K562 (cell line): ENCODE measurements around the gene TMEM163. TPM values are rescaled to one million over a fixed set of nuclear protein-coding genes. Genes with fewer than 3 reads are reported as not detected.

Experiments used
- ATAC-seq: fragments of 200-7000 bp; cut with Tn5 transposase; 3 replicates; pipeline ENCODE4 v1.9.1; 2020; ENCODE audit warnings: moderate library complexity
- BruUV-seq: library from RNA; stranded (reverse); fragments of 400-500 nt; replicated peaks from 2 replicates; lab custom pipeline; 2021; lab: Mats Ljungman, UMichigan
- CTCF ChIA-PET: fragments of 300-600 bp; formaldehyde crosslinking; extraction: SDS; loops from one replicate; lab custom pipeline; 2021; ENCODE audit warnings: low intra/inter-chr PET ratio; lab: Yijun Ruan, JAX
- POLR2A ChIA-PET: fragments of 300-600, 350-650 bp; sonication (Branson Sonifier 250); formaldehyde crosslinking; extraction: SDS; loops from one replicate; lab custom pipeline; 2021; ENCODE audit warnings: antibody characterized with exemption, inconsistent platforms; lab: Yijun Ruan, JAX
- DNase-seq, 4 experiments: peaks; one replicate each; pipeline versions ENCODE4 v3.0.0 to v3.0.0-alpha.2; 2011 to 2018; ENCODE audit warnings: low spot score in 3 of 4, mixed read lengths in 3 of 4; ENCODE audit errors: extremely low read depth in 1 of 4
- FAIRE-seq: peaks from 2 replicates; lab custom pipeline; 2011; peaks lifted over from hg19 to GRCh38; lab: Jason Lieb, UNC
- H2AFZ ChIP-seq: 2 replicates; pipeline ENCODE4 v1.6.0; 2011; ENCODE audit warnings: low read depth, low read length, control low read depth, inconsistent platforms
- H3K27ac ChIP-seq: fragments of 200-600 bp; 3 replicates; pipeline ENCODE4 v1.8.0; 2011; ENCODE audit warnings: low read depth, mild to moderate bottlenecking, control low read depth, inconsistent platforms, low read length, moderate library complexity, mixed read lengths; ENCODE audit errors: extremely low read depth
- H3K27me3 ChIP-seq, 2 experiments: fragments of 300-600 bp in 1 of 2; 2 replicates in 1 of 2; 3 replicates in 1 of 2; pipeline versions ENCODE4 v1.6.0 to v1.8.0; 2011; ENCODE audit warnings: inconsistent platforms in 2 of 2, low read length in 2 of 2, mild to moderate bottlenecking in 1 of 2, mixed read lengths in 1 of 2, moderate library complexity in 1 of 2; ENCODE audit not compliant: control insufficient read depth in 2 of 2, insufficient read depth in 2 of 2
- H3K36me3 ChIP-seq: fragments of 300-600 bp; 3 replicates; pipeline ENCODE4 v1.8.0; 2011; ENCODE audit warnings: mild to moderate bottlenecking, low read length, inconsistent platforms; ENCODE audit not compliant: control insufficient read depth, insufficient read depth
- H3K4me1 ChIP-seq, 2 experiments: fragments of 200-600 bp in 1 of 2; replicated peaks in 1 of 2; 2 replicates in 1 of 2; 3 replicates in 1 of 2; pipeline versions ENCODE4 v1.5.1 to v1.8.0; 2011; ENCODE audit warnings: inconsistent platforms in 2 of 2, low read length in 2 of 2, mild to moderate bottlenecking in 1 of 2, mixed read lengths in 1 of 2, moderate library complexity in 1 of 2; ENCODE audit not compliant: control insufficient read depth in 2 of 2, insufficient read depth in 2 of 2
- H3K4me2 ChIP-seq: 2 replicates; pipeline ENCODE4 v1.6.1; 2011; ENCODE audit warnings: low read length, control low read depth, inconsistent platforms, mixed read lengths; ENCODE audit not compliant: insufficient read depth
- H3K4me3 ChIP-seq: fragments of 200-600 bp; sonication (generic), shearing (Covaris generic); 2 replicates; pipeline ENCODE4 v1.5.1; 2016; ENCODE audit warnings: control low read depth, inconsistent platforms
- H3K79me2 ChIP-seq: fragments of 200-600 bp; 3 replicates; pipeline ENCODE4 v1.8.0; 2011; ENCODE audit warnings: low read length, inconsistent platforms; ENCODE audit not compliant: control insufficient read depth, insufficient read depth
- H3K9ac ChIP-seq, 2 experiments: 2 replicates each; pipeline versions ENCODE4 v1.6.0 to v1.6.1; 2011; ENCODE audit warnings: low read depth in 2 of 2, low read length in 2 of 2, control low read depth in 1 of 2, inconsistent platforms in 1 of 2, mild to moderate bottlenecking in 1 of 2, mixed read lengths in 1 of 2; ENCODE audit not compliant: insufficient read depth in 1 of 2
- H3K9me1 ChIP-seq: one replicate; pipeline ENCODE4 v1.6.0; 2011; ENCODE audit warnings: inconsistent platforms, mild to moderate bottlenecking, low read length, moderate library complexity; ENCODE audit not compliant: control insufficient read depth, insufficient read depth
- H3K9me3 ChIP-seq: replicated peaks from 2 replicates; pipeline ENCODE4 v1.5.1; 2011; ENCODE audit warnings: low read depth, low read length, inconsistent platforms; ENCODE audit not compliant: control insufficient read depth, insufficient read depth
- H4K20me1 ChIP-seq: replicated peaks from 2 replicates; pipeline ENCODE4 v1.6.1; 2011; ENCODE audit warnings: low read length, inconsistent platforms, mixed read lengths; ENCODE audit not compliant: control insufficient read depth, insufficient read depth
- MXI1 ChIP-seq: IDR thresholded peaks from 2 replicates; pipeline ENCODE4 v1.6.1; 2011; ENCODE audit warnings: low read depth, mild to moderate bottlenecking, improper control_type of control experiment, low read length
- NFIC ChIP-seq: fragments of 450-650 bp; IDR thresholded peaks from 2 replicates; pipeline ENCODE4 v1.6.1; 2017; ENCODE audit warnings: mild to moderate bottlenecking, inconsistent platforms
- POU5F1 ChIP-seq: fragments of 150-350 bp; IDR thresholded peaks from 2 replicates; pipeline ENCODE4 v1.6.1; 2014; ENCODE audit warnings: borderline replicate concordance, low read length, low read depth, mild to moderate bottlenecking; ENCODE audit not compliant: partially characterized antibody
- PRMT5 ChIP-seq: sonication (generic); formaldehyde crosslinking; IDR thresholded peaks from 2 replicates; pipeline ENCODE4 v1.5.0; 2020; ENCODE audit warnings: missing genetic modification reagents
- RBM17 ChIP-seq: fragments of 200-400 bp; formaldehyde crosslinking; IDR thresholded peaks from 2 replicates; pipeline ENCODE4 v1.6.1; 2017; ENCODE audit warnings: low read depth, mild to moderate bottlenecking, low read length, borderline replicate concordance
- WGBS: fragments of 100-300 bp; shearing (Covaris generic); methylation state at CpG from one replicate; pipeline ENCODE4 v1.1.6; 2016; ENCODE audit warnings: low coverage, mixed read lengths; ENCODE audit not compliant: insufficient coverage; ENCODE audit errors: missing lambda C conversion rate; 5-methylcytosine and 5-hydroxymethylcytosine counted together
- in situ Hi-C: fragments of 300-500 bp; cut with MboI; formaldehyde crosslinking; loops from 4 replicates; pipeline ENCODE4 v1.15.0; 2018; ENCODE audit warnings: inconsistent platforms, mixed read lengths
- intact Hi-C: fragments of 100-400 bp; cut with micrococcal nuclease; formaldehyde crosslinking; loops from 2 replicates; pipeline ENCODE4 v1.14.2; 2022
- polyA plus RNA-seq, 8 experiments: library from polyadenylated mRNA; depleted of rRNA in 4 of 8; stranded (reverse) in 5 of 8; unstranded in 3 of 8; fragments of >200 nt; fragmentation: Nextera tagmentation in 2 of 8; fragmentation: Illumina TruSeq in 1 of 8; extraction: Ambion mirVana in 2 of 8; extraction: Trizol in 1 of 8; gene quantifications; 2 replicates each; pipeline versions ENCODE4 v1.2.1 to v1.2.3, GENCODE V29; 2011 to 2014; ENCODE audit warnings: inconsistent platforms in 1 of 8, missing spikeins in 1 of 8
- total RNA-seq, 7 experiments: library from RNA; depleted of rRNA in 6 of 7; stranded (reverse); fragments of >200 nt in 6 of 7; fragmentation: Illumina TruSeq in 2 of 7; extraction: Trizol in 2 of 7; gene quantifications; 2 replicates each; pipeline versions ENCODE4 v1.2.1 to v1.2.3, GENCODE V29; 2011 to 2021; ENCODE audit warnings: low replicate concordance in 1 of 7
- TF ChIP-seq, protein P1 (sequence below): fragments of 150-350 bp; IDR thresholded peaks from 2 replicates; pipeline ENCODE4 v1.6.1; 2014; ENCODE audit warnings: low read depth, mild to moderate bottlenecking, low read length, borderline replicate concordance
- TF ChIP-seq, protein P2 (sequence below): fragments of 450-650 bp; IDR thresholded peaks from 2 replicates; pipeline ENCODE4 v1.6.1; 2017; ENCODE audit warnings: antibody characterized with exemption, mild to moderate bottlenecking

Gene TMEM163
- total and polyA plus RNA-seq, 9 of the 15 experiments (the other 6 are each of a cell fraction or from before 2014, with no cell fraction given), result 0.04 to 0.68 (median 0.16) TPM; not detected in 3

GRCh38 chr2:134660626-134661402, 58.0 kb downstream of the TMEM163 start:
- no peak for DNase-seq

More at GRCh38 chr2:134660626-134661402, 58.0 kb downstream of the TMEM163 start:
- H3K4me2 ChIP-seq, result no peak overlapping the region
- no peak overlapping the region for H3K27ac ChIP-seq
- ChIA-PET CTCF (no interaction called here), POLR2A (no interaction called here)
- no peaks in the 10 kb centered on the region for H3K4me1 ChIP-seq
- H4K20me1 ChIP-seq, result no peaks in the 10 kb centered on the region
- no peak overlapping the region for H2AFZ ChIP-seq
- intact Hi-C loops (no loop called here), in situ Hi-C loops (no loop called here)
- H3K9me3 ChIP-seq, result no peaks in the 10 kb centered on the region
- TF ChIP-seq, protein P1, sequence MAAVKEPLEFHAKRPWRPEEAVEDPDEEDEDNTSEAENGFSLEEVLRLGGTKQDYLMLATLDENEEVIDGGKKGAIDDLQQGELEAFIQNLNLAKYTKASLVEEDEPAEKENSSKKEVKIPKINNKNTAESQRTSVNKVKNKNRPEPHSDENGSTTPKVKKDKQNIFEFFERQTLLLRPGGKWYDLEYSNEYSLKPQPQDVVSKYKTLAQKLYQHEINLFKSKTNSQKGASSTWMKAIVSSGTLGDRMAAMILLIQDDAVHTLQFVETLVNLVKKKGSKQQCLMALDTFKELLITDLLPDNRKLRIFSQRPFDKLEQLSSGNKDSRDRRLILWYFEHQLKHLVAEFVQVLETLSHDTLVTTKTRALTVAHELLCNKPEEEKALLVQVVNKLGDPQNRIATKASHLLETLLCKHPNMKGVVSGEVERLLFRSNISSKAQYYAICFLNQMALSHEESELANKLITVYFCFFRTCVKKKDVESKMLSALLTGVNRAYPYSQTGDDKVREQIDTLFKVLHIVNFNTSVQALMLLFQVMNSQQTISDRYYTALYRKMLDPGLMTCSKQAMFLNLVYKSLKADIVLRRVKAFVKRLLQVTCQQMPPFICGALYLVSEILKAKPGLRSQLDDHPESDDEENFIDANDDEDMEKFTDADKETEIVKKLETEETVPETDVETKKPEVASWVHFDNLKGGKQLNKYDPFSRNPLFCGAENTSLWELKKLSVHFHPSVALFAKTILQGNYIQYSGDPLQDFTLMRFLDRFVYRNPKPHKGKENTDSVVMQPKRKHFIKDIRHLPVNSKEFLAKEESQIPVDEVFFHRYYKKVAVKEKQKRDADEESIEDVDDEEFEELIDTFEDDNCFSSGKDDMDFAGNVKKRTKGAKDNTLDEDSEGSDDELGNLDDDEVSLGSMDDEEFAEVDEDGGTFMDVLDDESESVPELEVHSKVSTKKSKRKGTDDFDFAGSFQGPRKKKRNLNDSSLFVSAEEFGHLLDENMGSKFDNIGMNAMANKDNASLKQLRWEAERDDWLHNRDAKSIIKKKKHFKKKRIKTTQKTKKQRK, result no peak
- TF ChIP-seq NFIC, result no peak
- no peak for TF ChIP-seq RBM17
- no peak for TF ChIP-seq POU5F1
- no peak for TF ChIP-seq MXI1
- TF ChIP-seq, protein P2, sequence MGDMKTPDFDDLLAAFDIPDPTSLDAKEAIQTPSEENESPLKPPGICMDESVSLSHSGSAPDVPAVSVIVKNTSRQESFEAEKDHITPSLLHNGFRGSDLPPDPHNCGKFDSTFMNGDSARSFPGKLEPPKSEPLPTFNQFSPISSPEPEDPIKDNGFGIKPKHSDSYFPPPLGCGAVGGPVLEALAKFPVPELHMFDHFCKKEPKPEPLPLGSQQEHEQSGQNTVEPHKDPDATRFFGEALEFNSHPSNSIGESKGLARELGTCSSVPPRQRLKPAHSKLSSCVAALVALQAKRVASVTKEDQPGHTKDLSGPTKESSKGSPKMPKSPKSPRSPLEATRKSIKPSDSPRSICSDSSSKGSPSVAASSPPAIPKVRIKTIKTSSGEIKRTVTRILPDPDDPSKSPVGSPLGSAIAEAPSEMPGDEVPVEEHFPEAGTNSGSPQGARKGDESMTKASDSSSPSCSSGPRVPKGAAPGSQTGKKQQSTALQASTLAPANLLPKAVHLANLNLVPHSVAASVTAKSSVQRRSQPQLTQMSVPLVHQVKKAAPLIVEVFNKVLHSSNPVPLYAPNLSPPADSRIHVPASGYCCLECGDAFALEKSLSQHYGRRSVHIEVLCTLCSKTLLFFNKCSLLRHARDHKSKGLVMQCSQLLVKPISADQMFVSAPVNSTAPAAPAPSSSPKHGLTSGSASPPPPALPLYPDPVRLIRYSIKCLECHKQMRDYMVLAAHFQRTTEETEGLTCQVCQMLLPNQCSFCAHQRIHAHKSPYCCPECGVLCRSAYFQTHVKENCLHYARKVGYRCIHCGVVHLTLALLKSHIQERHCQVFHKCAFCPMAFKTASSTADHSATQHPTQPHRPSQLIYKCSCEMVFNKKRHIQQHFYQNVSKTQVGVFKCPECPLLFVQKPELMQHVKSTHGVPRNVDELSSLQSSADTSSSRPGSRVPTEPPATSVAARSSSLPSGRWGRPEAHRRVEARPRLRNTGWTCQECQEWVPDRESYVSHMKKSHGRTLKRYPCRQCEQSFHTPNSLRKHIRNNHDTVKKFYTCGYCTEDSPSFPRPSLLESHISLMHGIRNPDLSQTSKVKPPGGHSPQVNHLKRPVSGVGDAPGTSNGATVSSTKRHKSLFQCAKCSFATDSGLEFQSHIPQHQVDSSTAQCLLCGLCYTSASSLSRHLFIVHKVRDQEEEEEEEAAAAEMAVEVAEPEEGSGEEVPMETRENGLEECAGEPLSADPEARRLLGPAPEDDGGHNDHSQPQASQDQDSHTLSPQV, result no peak
- no peak for TF ChIP-seq PRMT5 (CRISPR knock-in tag)
- H3K36me3 ChIP-seq, result no peaks in the 10 kb centered on the region
- no peaks in the 10 kb centered on the region for H3K79me2 ChIP-seq
- WGBS, result 0% methylated on average over 7 of the region's 7 CpGs
- peaks cover 0 to 8% of the 10 kb centered on the region in 2 experiments; a peak in 3 of 5 replicates for H3K27me3 ChIP-seq
- H3K9me1 ChIP-seq, result no peaks in the 10 kb centered on the region
- no peak overlapping the region for H3K4me3 ChIP-seq
- no peak overlapping the region for H3K9ac ChIP-seq
- ATAC-seq (no peak), FAIRE-seq (no peak)
- BruUV-seq, result no TSS peak
